Ammon's horn (tissue), 1 donor: ENCODE data around the gene CTDSPL.

ENCODE experiments used
- DNase-seq: peaks from one replicate; pipeline ENCODE4 v3.0.0-alpha.2; 2016; ENCODE audit warnings: low spot score

CTDSPL gene

GRCh38 chr3:38002940-38003339 is 141.3 kb downstream of the CTDSPL start:
- DNase-seq = no peak

- peak; percentile 88 for DNase-seq
Measured at GRCh38 chr3:38003371-38003816, 141.7 kb downstream of the CTDSPL start.

- DNase-seq = no peak
Measured at GRCh38 chr3:38003817-38004414, 142.2 kb downstream of the CTDSPL start.

- peak; percentile 90 for DNase-seq
Measured at GRCh38 chr3:38004415-38005075, 142.9 kb downstream of the CTDSPL start.

- DNase-seq = peak; percentile 98
Measured at GRCh38 chr3:38005076-38006020, 143.7 kb downstream of the CTDSPL start.

GRCh38 chr3:38006031-38006430 is 144.4 kb downstream of the CTDSPL start:
- no peak for DNase-seq

GRCh38 chr3:38006445-38006995 is 144.8 kb downstream of the CTDSPL start:
- DNase-seq = no peak

- DNase-seq = no peak
Measured at GRCh38 chr3:38007754-38008090, 146.0 kb downstream of the CTDSPL start.

GRCh38 chr3:38008191-38008701 is 146.6 kb downstream of the CTDSPL start:
- DNase-seq = no peak

- DNase-seq = no peak
Measured at GRCh38 chr3:38008971-38009580, 147.4 kb downstream of the CTDSPL start.

- no peak for DNase-seq
Measured at GRCh38 chr3:38009807-38010591, 148.3 kb downstream of the CTDSPL start.

- no peak for DNase-seq
Measured at GRCh38 chr3:38011111-38011510, 149.4 kb downstream of the CTDSPL start.

- no peak for DNase-seq
Measured at GRCh38 chr3:38015485-38015884, 153.8 kb downstream of the CTDSPL start.

GRCh38 chr3:38015984-38016383 is 154.3 kb downstream of the CTDSPL start:
- DNase-seq = no peak

- DNase-seq = no peak
Measured at GRCh38 chr3:38016410-38016809, 154.7 kb downstream of the CTDSPL start.

GRCh38 chr3:38016847-38017444 is 155.3 kb downstream of the CTDSPL start:
- no peak for DNase-seq

GRCh38 chr3:38017445-38018295 is 156.0 kb downstream of the CTDSPL start:
- no peak for DNase-seq

- no peak for DNase-seq
Measured at GRCh38 chr3:38018296-38019266, 156.9 kb downstream of the CTDSPL start.
